HG02678 (cell line): ENCODE results near the gene SERPINA3.
"Not testable (repeated sequence)": the region's sequence is repeated elsewhere in the genome, so short reads cannot be mapped to it uniquely, and the experiment has no call there.

Experiments used
- ATAC-seq: cut with Tn5 transposase; IDR thresholded peaks from one replicate; pipeline ENCODE4 v1.9.1; 2021; ENCODE audit warnings: mild to moderate bottlenecking, moderate library complexity; ENCODE audit not compliant: unreplicated experiment

The SERPINA3 gene

DNA sequence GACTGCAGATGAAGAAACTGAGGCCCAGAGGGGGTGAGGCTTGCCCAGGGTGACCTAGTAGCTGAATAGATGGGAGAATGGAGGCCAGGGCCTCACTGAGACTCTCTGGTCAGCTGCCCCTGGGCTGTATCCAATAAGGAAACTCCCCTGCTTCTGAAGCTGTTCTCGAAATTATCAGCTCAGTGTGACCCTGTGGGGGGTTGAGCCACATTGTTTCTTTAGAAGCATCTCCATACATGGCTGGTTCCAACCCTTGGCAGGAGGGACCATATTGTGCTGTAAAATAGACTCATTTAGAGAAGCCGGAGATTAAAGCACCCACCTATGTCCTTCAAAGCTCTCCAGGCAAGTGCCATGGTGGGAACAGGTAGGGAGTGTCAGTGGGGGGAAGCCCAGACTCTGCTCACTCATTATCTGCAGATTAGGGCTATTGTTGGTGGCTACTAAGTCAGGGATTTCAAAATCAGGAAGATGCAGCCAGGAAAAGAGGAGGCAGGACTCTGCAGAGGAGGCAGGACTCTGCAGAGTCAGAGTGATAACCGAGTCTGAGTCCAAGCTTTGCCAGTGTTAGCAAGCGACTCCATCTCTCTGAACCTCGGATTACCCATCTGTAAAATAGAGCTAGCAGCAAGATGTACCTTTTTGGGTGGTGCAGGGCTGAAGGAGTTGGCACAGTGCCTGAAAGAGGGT lies 27.5 kb upstream of the SERPINA3 start:
- no peak for ATAC-seq

DNA sequence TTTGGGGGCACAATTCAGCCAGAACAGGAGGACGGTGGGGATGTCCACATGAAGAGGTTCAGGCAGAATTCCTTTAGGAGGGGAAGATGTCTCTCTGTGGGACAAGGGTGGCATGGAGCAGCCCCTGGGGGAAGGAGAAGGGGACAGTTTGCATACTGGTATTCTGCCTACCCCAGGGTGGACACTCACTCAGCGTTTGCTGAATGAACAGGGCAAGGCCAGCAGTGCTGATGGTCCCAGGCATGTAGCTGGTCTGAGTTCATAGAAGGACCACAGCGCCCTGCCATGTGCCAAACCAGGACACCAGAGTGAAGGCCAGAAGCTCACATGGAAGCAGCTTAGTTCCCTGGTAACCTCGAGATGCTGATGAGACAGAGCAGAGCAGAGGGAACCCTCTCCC lies 25.6 kb upstream of the SERPINA3 start:
- ATAC-seq = no peak

DNA sequence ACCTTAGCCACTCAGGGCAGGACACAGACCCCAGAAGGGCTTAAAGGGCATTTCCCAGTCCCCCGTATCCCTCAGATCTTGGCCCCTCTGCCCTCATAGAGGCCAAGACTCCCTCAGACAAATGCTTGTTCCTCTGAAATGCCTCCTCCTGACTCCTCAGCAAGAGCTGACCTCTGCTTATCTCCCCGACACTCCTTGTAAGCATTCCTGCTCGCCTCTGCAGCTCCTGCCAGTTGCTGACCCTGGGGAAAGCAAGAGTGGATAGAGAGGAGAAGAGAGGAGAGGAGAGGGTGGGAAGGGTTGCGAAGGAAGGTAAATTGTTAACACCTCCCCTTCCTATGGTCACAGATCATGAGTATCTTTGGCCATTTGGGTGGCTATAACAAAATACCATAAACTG lies 23.9 kb upstream of the SERPINA3 start:
- no peak for ATAC-seq

DNA sequence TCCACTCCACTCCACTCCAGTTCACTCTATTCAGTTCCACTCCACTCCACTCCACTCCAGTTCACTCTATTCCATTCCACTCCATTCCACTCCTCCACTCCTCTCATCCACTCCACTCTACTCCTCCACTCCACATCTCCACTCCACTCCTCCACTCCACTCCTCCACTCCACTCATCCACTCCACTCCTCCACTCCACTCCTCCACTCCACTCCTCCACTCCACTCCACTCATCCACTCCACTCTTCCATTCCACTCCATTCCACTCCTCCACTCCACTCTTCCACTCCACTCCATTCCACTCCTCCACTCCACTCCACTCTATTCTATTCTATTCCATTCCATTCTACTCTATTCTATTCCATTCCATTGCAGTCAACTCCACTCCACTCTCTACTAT lies 21.1 kb upstream of the SERPINA3 start:
- ATAC-seq = no peak

DNA sequence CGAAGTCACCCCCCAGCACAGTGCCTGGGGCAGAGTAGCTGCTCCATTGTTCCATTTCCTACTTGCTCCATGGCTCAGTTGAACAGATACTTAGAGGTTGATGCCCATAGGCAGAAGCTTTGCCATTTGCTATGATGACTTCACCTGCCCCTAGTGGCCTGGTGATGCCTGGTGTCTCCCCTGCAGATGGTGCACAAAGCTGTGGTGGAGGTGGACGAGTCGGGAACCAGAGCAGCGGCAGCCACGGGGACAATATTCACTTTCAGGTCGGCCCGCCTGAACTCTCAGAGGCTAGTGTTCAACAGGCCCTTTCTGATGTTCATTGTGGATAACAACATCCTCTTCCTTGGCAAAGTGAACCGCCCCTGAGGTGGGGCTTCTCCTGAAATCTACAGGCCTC lies 20.3 kb upstream of the SERPINA3 start:
- no peak for ATAC-seq

DNA sequence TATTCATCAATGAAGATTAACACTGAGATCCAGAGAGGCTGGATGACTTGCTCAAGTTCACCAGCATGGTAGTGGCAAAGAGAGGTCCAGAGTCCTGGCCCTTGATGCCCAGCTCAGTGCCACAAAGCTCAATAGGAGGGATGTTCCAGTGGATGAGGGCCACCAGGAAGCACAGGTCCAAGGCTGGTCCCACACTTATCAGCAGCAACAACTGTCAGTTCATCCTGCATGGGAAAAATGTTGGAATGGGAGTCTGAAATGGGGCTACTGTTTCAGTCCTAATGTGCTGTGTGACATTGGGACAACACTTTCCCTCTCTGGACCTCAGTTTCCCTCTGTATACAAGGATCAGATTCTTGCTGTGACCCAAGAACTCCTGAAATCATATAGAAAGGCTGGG lies 19.7 kb upstream of the SERPINA3 start:
- ATAC-seq = no peak

DNA sequence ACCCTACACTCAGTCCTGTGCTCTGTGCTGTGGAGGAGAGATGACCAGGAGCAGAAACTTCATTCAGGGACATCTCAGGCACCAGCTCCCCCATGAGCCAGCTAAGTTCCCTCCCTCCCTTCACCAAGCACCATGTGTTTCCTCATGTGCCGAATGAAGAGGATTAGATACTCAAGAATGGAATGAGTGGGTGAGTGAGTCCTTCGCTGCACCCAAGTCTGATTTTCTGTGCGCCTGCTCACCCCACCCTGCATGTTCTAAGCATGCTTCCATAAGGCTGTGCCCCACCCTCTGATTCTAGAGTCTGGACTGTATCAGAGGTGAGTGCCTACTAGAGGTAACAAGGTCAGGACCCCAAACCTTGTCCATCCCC lies 18.8 kb upstream of the SERPINA3 start:
- no peak for ATAC-seq

DNA sequence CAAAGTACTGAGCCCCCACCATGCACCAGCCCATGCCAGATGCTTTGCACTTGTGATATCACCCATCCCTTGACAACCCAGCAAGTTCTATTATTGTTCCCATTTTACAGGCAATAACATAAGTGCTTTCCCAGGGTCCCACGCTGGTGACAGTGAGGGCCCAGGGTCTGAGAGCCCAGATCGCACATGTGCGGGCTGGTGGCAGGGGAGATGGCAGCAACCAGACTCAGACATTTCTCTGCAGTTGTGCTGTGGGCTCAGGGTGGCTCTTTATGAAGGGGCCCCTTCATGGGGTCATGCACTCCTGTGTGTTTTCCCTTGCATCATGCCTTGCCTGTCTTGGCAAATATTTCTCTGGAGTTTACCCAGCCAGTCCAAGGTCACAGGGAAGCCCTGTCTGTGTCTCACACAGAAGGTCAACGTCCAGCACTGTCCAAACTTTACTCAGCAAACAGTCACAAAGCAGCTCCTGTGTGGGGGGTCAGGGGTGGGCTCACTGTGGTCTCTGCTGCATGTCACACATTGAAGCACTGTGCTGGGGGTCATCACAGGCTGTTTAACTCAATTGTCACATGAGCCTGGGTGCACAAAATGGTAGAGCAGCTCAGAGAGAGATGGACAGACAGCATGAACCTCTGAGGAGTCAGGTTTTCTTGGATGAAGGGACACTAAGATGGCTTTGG lies 18.3 kb upstream of the SERPINA3 start:
- ATAC-seq = no peak

DNA sequence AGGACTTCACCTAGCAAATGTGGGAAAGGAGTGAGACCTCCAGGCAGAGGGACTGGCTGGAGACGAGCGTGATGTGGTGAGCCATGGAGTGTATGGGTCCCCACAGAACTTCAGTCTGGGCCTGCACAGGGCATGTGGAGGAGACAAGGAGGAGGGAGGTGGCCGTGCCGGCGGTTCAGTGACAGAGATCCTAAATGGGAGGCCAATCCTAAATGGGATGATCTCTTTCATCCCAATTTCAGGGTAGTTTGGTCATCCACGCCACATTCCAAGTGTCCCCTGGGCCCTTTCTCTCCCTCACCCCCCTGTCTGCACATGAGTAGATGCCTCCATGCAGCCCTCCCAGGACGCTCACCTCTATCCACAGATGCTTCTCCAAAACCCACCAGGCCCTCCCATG lies 17.8 kb upstream of the SERPINA3 start:
- no peak for ATAC-seq

DNA sequence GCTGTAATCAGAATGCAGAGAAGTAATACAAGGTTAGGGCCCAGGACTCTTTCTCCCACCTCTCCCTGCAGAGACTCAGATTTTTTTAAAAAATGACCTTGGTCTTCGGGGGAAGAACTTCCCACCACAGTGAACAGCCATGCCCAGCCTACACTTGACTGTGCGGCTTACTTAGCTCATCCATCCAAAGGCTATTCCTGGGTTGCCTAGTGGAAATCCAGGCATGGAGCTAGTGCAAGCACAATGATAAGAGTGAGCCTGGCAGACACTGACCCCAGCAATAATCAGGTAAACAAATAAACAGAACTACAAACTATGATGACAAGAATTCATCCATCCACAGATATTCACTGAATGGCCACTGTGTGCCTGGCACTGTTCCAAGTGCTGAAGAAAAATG lies 16.3 kb upstream of the SERPINA3 start:
- ATAC-seq = no peak

DNA sequence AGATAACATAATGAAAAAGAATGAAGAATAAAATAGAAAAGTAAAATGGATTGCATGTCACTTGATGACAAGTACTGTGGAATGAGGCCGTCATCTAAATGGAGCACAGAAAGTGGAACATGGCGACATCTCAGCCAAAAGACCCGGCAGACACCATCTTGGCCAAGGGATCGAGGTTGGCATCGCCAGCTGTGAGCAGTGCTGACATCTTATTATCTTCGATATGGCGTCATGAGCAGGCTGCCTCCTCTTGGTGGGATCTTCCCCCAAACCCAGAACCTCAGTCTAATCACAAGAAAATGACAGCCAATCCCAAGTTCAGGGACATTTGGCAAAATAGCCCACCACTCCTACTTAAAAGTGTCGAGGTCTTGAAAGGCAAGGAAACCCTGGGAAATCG lies 15.8 kb upstream of the SERPINA3 start:
- no peak for ATAC-seq

DNA sequence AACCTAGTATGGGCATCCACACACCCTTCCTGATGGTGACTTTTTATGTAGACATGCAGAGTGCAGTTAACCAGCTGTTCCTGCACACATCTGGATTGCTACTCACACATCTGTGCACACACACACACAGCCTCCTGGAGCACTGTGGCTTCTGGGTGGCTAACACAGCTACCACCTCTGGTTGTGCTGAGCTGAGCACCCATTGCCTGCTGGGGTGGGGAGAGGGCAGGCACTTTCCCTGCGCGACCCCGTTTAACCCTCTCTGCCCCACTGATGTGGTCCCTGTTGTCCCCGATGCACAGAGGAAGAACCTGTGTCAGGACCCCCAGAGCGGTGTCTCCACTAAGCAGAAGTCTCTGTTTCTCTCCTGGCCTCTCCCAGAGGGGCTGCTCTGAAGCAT lies 14.4 kb upstream of the SERPINA3 start:
- no peak for ATAC-seq

DNA sequence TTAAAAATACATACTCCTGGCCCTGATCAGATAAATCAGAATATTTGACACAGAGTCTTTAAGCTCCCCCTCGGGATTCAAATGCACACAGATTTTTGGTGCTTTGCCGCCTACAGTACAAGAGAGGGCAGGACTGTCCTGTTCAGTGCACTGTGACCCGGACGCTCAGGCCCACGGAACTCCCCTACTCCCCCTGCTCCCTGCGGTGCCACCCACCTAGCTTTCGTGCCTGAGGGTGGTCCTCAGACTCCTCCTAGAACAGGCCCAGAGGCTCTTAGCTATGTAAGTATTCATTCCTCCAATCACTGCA lies 13.7 kb upstream of the SERPINA3 start:
- ATAC-seq = no peak

DNA sequence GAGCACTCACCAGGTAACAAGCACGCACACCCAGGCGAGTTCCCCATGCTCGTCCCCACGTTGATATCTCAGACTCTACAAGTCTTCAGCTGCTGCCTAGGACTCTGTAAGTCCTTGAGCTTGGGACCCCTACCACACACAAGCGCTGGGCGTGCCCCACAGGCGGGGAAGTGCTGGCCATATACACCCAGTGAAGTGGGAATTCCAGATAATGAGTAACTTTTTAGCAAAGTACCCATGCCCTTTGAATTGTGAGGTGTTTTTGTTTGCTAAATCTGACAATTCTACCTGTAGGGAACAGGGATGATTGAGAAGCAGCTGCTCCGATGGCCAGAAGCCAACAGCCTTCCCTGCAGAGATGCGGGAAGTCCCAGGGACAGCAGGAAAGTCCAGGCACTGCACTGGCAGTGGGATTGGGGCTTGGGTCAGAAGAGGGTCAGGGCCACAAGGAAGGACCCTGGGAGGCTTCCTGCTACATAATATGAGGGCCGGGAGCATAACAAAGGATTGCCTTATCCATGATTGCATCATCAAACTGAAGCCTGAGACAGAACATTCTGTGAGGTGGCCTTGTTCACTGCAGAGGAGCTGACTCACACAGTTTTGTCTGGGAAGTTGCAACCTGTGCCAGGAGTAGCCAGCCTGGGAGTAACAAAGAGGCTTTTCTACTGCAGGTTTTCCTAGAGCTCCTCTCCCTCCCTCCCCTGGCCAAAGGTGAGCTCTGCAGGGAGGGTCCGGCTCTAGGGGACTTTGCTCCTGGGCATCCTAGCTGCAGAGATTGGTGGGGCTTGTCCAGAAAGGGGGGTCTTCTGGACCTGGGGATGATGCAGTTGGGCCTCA lies 13.2 kb upstream of the SERPINA3 start:
- ATAC-seq = no peak

DNA sequence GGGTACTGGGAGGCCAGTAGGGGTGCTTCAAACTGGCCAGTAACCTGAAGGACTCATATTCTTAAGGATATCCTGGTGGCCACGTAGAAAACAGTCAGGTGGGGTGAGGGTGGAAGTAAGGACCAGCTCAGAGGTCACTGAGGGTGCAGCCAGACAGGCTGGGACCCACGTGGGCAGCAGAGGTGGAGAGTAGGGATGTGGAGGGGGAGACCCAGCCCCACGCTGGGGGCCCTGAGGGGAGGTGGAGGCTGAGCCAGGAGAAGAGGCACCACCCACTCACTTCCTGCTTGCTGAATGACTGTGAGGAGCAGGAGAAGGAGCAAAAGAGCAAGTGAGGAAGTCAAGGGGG lies 12.6 kb upstream of the SERPINA3 start:
- no peak for ATAC-seq

DNA sequence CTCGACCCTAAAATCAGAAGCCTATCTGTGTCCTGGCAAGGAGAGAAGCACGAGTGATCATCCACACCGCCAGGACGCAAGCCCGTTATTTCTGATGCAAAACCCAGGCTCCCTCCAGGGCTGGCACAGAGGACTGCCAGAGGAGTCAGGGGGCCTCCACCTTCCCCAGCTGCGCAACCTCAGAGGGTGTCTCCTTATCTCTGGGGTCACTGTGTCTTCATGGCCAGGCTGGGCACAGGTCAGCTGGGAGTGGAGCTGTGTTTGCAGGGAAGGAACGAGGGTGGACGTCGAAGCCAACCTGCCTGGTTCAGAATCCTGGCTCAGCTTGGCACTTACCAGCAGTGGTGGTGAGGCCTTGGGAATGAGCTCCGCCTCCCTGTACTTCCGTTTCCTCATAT lies 12.0 kb upstream of the SERPINA3 start:
- no peak for ATAC-seq

DNA sequence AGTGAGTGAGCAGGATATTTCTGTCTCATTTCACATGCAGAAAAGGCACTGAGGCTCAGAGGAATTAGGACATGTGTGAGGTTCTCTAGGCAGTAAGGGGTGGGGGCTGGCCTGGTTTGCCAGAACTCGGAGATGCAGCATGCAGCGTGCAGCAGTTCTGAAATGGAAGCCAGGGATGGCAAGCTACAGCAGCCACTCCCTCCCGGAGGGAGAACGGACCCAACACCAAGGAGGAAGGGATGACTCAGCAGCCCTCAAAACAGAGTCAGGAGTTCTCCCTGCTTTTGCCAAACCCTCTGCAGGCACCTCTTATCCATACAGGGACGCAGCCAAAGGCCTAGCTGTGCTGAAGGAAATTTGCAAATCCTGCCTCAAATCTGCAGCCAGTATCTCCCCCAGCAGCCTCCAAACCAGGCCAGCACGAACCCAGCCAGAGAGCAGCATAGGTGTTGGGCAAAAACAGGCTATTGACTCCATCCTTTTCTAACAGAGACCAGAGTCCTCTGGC lies 10.3 kb upstream of the SERPINA3 start:
- no peak for ATAC-seq

DNA sequence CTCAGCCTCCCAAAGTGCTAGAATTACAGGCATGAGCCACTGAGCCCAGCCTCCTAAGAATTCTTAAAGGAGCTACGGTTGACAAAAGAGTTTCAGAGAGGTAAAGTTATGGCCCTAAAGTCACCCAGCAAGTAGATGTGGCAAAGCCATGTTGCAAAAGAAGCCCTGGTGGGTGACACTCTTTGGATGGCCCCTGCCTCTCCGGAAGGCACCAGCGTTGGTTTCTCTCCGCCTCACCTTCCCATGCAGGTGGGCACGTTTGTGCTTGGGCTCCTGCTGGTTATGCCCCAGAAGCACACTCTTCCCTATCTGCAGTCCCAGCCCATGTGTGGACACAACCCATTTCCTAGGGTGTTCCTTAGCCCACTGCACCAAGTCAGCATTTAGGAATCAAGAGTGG lies 9.5 kb upstream of the SERPINA3 start:
- ATAC-seq = no peak

DNA sequence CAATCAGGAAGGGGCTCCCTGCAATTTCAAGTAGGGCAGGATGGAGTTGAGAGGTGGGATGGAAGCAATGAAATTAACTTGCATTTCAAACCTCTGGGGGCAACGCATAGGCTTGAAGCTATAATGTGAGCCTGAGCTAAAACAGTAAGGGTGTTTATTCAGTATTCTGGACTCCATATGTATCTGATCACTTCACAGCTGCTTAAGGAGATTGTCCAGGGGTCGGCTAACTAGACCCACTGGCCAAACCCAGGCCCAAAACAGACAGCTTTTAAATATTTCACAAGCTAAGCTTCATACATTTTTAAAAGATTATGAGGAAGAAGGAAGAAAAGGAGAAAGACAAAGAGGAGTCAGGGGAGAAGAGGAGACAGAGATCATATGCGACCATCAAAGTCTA lies 6.8 kb upstream of the SERPINA3 start:
- no peak for ATAC-seq

DNA sequence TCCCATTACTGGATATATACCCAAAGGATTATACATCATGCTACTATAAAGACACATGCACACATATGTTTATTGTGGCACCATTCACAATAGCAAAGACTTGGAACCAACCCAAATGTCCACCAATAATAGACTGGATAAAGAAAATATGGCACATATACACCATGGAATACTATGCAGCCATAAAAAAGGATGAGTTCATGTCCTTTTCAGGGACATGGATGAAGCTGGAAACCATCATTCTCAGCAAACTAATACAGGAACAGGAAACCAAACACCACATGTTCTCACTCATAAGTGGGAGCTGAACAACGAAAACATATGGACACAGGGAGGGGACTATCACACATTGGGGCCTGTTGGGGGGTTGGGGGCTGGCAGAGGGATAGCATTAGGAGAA lies 3.2 kb upstream of the SERPINA3 start:
- ATAC-seq = not testable (repeated sequence)

DNA sequence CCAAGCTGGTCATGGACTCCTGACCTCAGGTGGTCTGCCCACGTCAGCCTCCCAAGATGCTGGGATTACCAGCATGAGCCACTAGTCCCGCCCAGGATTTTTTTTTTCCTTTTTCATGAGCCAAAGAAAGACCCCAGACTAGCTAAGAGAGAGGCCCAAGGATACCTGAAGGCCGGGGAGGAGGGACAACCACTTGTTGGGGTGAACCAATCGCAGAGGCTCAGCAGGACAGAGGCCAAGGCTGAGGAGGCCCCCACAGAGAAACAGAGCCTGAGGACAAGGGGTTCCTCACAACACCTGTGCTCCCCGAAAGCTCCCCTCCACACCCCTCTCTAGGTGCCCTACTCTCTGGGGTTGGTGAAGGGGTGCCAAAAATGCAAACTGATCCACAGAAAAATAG lies 1.0 kb upstream of the SERPINA3 start:
- no peak for ATAC-seq
